ENCODE results near the gene ITPR3. TPM values are rescaled to one million over a fixed set of nuclear protein-coding genes. Genes with fewer than 3 reads are reported as not detected.

Gene ITPR3
- total RNA-seq, 1 donor from 2014 or later = 21.6 TPM

DNA sequence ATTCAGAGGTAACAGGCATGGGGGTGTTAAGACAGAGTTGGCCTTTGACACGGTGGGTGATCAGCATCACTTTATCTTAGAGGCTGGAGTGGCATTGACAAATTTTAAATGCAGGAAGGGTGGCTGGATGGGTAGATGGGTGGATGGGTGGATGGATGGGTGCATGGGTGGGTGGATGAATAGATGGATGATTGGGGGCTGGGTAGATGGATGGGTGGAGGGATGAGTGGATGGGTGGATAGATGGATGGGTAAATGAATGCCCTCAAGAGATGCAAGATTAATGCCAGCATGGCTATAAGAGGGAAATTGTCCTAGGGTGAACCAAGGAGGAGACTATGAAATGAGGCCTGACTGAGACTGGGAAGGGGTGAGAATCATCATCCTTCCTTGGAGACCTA lies 18.4 kb downstream of the ITPR3 start:
- Mint-ChIP-seq H3K27ac (ENCODE audit: unreplicated experiment) (no peak overlapping the region), H3K4me1 (ENCODE audit: unreplicated experiment) (peaks cover 10% of the 10 kb centered on the region), H3K4me3 (ENCODE audit: unreplicated experiment) (no peak overlapping the region), H3K36me3 (ENCODE audit: unreplicated experiment) (peaks cover 5% of the 10 kb centered on the region), H3K27me3 (ENCODE audit: unreplicated experiment) (no peaks in the 10 kb centered on the region), H3K9me3 (ENCODE audit: unreplicated experiment) (no peaks in the 10 kb centered on the region)
- TF ChIP-seq, protein P1, sequence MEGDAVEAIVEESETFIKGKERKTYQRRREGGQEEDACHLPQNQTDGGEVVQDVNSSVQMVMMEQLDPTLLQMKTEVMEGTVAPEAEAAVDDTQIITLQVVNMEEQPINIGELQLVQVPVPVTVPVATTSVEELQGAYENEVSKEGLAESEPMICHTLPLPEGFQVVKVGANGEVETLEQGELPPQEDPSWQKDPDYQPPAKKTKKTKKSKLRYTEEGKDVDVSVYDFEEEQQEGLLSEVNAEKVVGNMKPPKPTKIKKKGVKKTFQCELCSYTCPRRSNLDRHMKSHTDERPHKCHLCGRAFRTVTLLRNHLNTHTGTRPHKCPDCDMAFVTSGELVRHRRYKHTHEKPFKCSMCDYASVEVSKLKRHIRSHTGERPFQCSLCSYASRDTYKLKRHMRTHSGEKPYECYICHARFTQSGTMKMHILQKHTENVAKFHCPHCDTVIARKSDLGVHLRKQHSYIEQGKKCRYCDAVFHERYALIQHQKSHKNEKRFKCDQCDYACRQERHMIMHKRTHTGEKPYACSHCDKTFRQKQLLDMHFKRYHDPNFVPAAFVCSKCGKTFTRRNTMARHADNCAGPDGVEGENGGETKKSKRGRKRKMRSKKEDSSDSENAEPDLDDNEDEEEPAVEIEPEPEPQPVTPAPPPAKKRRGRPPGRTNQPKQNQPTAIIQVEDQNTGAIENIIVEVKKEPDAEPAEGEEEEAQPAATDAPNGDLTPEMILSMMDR (IDR thresholded peaks at IDR 0.05) = no peak
- no peak for DNase-seq (ENCODE audit: extremely low spot score, unreplicated experiment)

DNA sequence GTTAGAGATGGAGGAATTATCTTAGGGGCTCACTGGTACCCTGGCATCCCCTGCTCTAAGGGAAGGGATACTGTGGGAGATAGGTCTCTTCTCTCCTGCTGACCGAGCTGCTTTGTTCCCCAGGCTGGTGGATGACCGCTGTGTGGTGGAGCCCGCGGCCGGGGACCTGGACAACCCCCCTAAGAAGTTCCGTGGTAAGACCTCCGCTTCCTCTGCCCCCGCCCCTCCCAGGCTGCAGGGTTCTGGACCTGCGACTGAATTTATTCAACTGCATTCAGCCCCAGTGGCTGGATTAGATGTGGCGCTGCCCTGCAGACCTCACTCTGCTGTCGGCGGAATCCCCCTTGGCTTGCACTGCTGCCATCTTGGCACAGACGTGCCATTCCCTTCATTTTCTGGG lies 19.2 kb downstream of the ITPR3 start:
- no peaks in the 10 kb centered on the region for H3K27me3 Mint-ChIP-seq (ENCODE audit: unreplicated experiment)
- no peak for DNase-seq (ENCODE audit: extremely low spot score, unreplicated experiment)
- H3K27ac Mint-ChIP-seq (ENCODE audit: unreplicated experiment) = no peak overlapping the region
- H3K36me3 Mint-ChIP-seq (ENCODE audit: unreplicated experiment) = peaks cover 5% of the 10 kb centered on the region
- no peaks in the 10 kb centered on the region for H3K9me3 Mint-ChIP-seq (ENCODE audit: unreplicated experiment)
- TF ChIP-seq, protein P1 (IDR thresholded peaks at IDR 0.05) = no peak
- peaks cover 3% of the 10 kb centered on the region for H3K4me1 Mint-ChIP-seq (ENCODE audit: unreplicated experiment)
- no peak overlapping the region for H3K4me3 Mint-ChIP-seq (ENCODE audit: unreplicated experiment)

DNA sequence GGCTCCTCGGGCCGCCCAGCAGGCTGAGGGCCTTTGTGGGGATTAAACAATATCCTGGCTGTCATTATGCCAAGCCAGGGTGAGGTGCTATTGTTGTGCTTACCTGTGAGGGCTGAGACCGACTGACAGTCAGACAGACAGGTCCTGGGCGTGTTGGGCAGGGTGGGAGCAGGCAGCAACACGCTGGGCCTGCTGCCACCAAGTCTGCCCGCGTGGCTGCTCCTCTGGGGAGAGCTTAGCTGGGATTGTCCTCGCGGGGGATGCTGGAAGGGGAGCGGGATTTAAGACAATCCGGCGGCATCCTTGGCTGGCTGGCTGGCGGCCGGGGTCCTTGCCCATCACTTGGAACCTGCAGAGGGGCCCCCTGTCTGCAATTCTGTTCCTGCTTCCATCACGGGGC lies 20.0 kb downstream of the ITPR3 start:
- TF ChIP-seq, protein P1 (IDR thresholded peaks at IDR 0.05) = no peak
- Mint-ChIP-seq H3K4me3 (ENCODE audit: unreplicated experiment) (no peak overlapping the region), H3K9me3 (ENCODE audit: unreplicated experiment) (no peaks in the 10 kb centered on the region), H3K27ac (ENCODE audit: unreplicated experiment) (no peak overlapping the region), H3K27me3 (ENCODE audit: unreplicated experiment) (no peaks in the 10 kb centered on the region), H3K4me1 (ENCODE audit: unreplicated experiment) (peaks cover 3% of the 10 kb centered on the region), H3K36me3 (ENCODE audit: unreplicated experiment) (peaks cover 5% of the 10 kb centered on the region)
- DNase-seq (ENCODE audit: extremely low spot score, unreplicated experiment) = no peak

DNA sequence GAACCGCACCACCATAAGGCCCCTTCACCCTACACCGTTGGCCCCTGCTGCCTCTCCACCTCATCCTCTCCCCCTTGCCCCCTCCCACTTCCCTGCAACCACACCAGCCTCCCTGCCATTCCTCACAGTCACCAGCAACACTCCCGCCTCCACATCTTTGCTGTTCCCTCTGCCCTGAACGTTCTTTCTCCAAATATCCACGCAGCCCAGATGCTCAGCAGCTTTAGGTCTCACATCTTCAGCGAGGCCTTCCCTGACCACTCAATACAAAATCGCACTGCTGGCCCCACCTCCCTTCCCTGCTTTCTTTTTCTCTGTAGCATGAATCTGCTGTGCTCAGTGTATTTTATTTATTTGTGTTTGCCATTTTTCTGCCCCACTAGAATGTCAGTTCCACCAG lies 20.5 kb downstream of the ITPR3 start:
- no peak overlapping the region for H3K27ac Mint-ChIP-seq (ENCODE audit: unreplicated experiment)
- H3K36me3 Mint-ChIP-seq (ENCODE audit: unreplicated experiment) = peaks cover 4% of the 10 kb centered on the region
- H3K9me3 Mint-ChIP-seq (ENCODE audit: unreplicated experiment) = no peaks in the 10 kb centered on the region
- no peak for DNase-seq (ENCODE audit: extremely low spot score, unreplicated experiment)
- no peak overlapping the region for H3K4me3 Mint-ChIP-seq (ENCODE audit: unreplicated experiment)
- H3K4me1 Mint-ChIP-seq (ENCODE audit: unreplicated experiment) = peaks cover 3% of the 10 kb centered on the region
- TF ChIP-seq, protein P1 (IDR thresholded peaks at IDR 0.05) = no peak
- H3K27me3 Mint-ChIP-seq (ENCODE audit: unreplicated experiment) = no peaks in the 10 kb centered on the region

DNA sequence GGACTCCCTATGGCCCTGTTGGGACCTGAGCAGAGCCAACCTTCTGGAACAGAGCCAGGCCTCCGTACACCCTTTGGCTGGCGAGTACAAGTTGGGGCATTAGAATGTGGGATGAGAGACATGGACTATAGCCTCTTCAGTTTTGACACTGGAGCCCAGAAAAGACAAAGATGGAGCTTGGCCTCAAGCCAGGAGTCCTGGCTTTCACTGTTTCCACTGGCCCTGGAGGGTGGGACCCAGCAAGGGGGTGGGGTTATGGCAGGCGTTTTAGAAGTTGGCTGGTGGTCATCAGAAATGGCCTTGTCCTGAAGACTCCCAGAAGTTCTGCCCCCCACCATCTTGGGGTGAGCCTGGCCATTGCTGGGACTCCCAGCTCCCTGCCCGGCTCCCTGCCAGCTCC lies 21.8 kb downstream of the ITPR3 start:
- TF ChIP-seq, protein P1 (IDR thresholded peaks at IDR 0.05) = no peak
- H3K27me3 Mint-ChIP-seq (ENCODE audit: unreplicated experiment) = no peaks in the 10 kb centered on the region
- H3K27ac Mint-ChIP-seq (ENCODE audit: unreplicated experiment) = no peak overlapping the region
- H3K36me3 Mint-ChIP-seq (ENCODE audit: unreplicated experiment) = peaks cover 4% of the 10 kb centered on the region
- H3K4me1 Mint-ChIP-seq (ENCODE audit: unreplicated experiment) = peaks cover 3% of the 10 kb centered on the region
- H3K4me3 Mint-ChIP-seq (ENCODE audit: unreplicated experiment) = no peak overlapping the region
- H3K9me3 Mint-ChIP-seq (ENCODE audit: unreplicated experiment) = no peaks in the 10 kb centered on the region
- no peak for DNase-seq (ENCODE audit: extremely low spot score, unreplicated experiment)
